C4-2B (cell line): ENCODE measurements around the gene RBM26.
A peak's percentile ranks its signal among the peaks of the same experiment; 100 is the strongest.

ENCODE experiments used
- H3K27ac ChIP-seq: fragments of 450-650 bp; 2 replicates; pipeline ENCODE4 v1.5.1; 2017
- CTCF ChIP-seq: fragments of 450-650 bp; conservative IDR thresholded peaks from 2 replicates; pipeline ENCODE4 v1.5.1; 2017; ENCODE audit warnings: mild to moderate bottlenecking
- ZFX ChIP-seq: fragments of 450-650 bp; IDR thresholded peaks from 2 replicates; pipeline ENCODE4 v1.6.1; 2017

Gene RBM26

GRCh38 chr13:79434556-79434955, 28.5 kb upstream of the RBM26 start:
- TF ChIP-seq ZFX (no peak), CTCF (no peak)
- H3K27ac ChIP-seq, result no peak overlapping the region

- TF ChIP-seq CTCF (no peak), ZFX (no peak)
- H3K27ac ChIP-seq, result no peak overlapping the region
These were observed 26.9 kb upstream of the RBM26 start for GRCh38 chr13:79432992-79433391.

GRCh38 chr13:79432086-79432485, 26.0 kb upstream of the RBM26 start:
- no peak overlapping the region for H3K27ac ChIP-seq
- TF ChIP-seq ZFX, result no peak
- TF ChIP-seq CTCF, result no peak

GRCh38 chr13:79429309-79429708, 23.3 kb upstream of the RBM26 start:
- TF ChIP-seq CTCF, result no peak
- TF ChIP-seq ZFX, result no peak
- H3K27ac ChIP-seq, result no peak overlapping the region

GRCh38 chr13:79427883-79428282, 21.8 kb upstream of the RBM26 start:
- no peak overlapping the region for H3K27ac ChIP-seq
- TF ChIP-seq CTCF (no peak), ZFX (no peak)

GRCh38 chr13:79427265-79427664, 21.2 kb upstream of the RBM26 start:
- TF ChIP-seq ZFX (no peak), CTCF (no peak)
- no peak overlapping the region for H3K27ac ChIP-seq

GRCh38 chr13:79423801-79424642, 18.0 kb upstream of the RBM26 start:
- TF ChIP-seq ZFX (no peak), CTCF (peak; percentile 74)

More at GRCh38 chr13:79423801-79424642, 18.0 kb upstream of the RBM26 start:
- H3K27ac ChIP-seq, result no peak overlapping the region
